Liver (tissue), 9 donors: ENCODE results near the gene SNRNP48. TPM values are rescaled to one million over a fixed set of nuclear protein-coding genes. Genes with fewer than 3 reads are reported as not detected.

ENCODE experiments used
- DNase-seq: peaks from one replicate; pipeline ENCODE4 v3.0.0-alpha.2; 2017; ENCODE audit warnings: low spot score
- H3K27ac ChIP-seq, 2 donors: one replicate each; pipeline ENCODE4 v1.7.0; 2013; ENCODE audit warnings: inconsistent platforms in 2 of 2, low read length in 2 of 2, control low read depth in 1 of 2, low read depth in 1 of 2, mild to moderate bottlenecking in 1 of 2
- H3K27me3 ChIP-seq, 4 donors: one replicate each; pipeline versions ENCODE4 v1.6.1 to v1.7.0; 2013; ENCODE audit warnings: low read length in 3 of 4, inconsistent platforms in 1 of 4, mild to moderate bottlenecking in 1 of 4, moderate library complexity in 1 of 4; ENCODE audit not compliant: control insufficient read depth in 4 of 4, insufficient read depth in 4 of 4
- H3K36me3 ChIP-seq, 4 donors: one replicate each; pipeline versions ENCODE4 v1.6.1 to v1.7.0; 2013; ENCODE audit warnings: low read length in 3 of 4, mild to moderate bottlenecking in 3 of 4, low read depth in 1 of 4, moderate library complexity in 1 of 4; ENCODE audit not compliant: control insufficient read depth in 4 of 4, insufficient read depth in 3 of 4
- H3K4me1 ChIP-seq, 4 donors: one replicate each; pipeline versions ENCODE4 v1.6.1 to v1.7.0; 2013; ENCODE audit warnings: low read length in 3 of 4, mild to moderate bottlenecking in 3 of 4, moderate library complexity in 1 of 4; ENCODE audit not compliant: control insufficient read depth in 4 of 4, insufficient read depth in 4 of 4
- H3K4me3 ChIP-seq, 3 donors: one replicate each; pipeline versions ENCODE4 v1.6.1 to v1.7.0; 2013; ENCODE audit warnings: low read length in 3 of 3, control low read depth in 1 of 3, low read depth in 1 of 3, mild to moderate bottlenecking in 1 of 3
- H3K9ac ChIP-seq, 2 donors: one replicate each; pipeline ENCODE4 v1.7.0; 2013; ENCODE audit warnings: low read length in 2 of 2, mild to moderate bottlenecking in 2 of 2, moderate library complexity in 2 of 2, control low read depth in 1 of 2, low read depth in 1 of 2
- H3K9me3 ChIP-seq, 4 donors: one replicate each; pipeline versions ENCODE4 v1.6.1 to v1.7.0; 2013; ENCODE audit warnings: low read length in 3 of 4; ENCODE audit not compliant: control insufficient read depth in 4 of 4
- EGR1 ChIP-seq, 2 donors: IDR thresholded peaks; 2 replicates each; pipeline ENCODE4 v1.6.1; 2016 to 2018; ENCODE audit warnings: antibody characterized with exemption in 2 of 2, low read depth in 2 of 2
- FOXA1 ChIP-seq: IDR thresholded peaks from 2 replicates; pipeline ENCODE4 v1.6.1; 2016; ENCODE audit warnings: antibody characterized with exemption
- FOXA2 ChIP-seq: IDR thresholded peaks from 2 replicates; pipeline ENCODE4 v1.6.1; 2016; ENCODE audit warnings: antibody characterized with exemption
- GABPA ChIP-seq, 2 donors: IDR thresholded peaks in 1 of 2; conservative IDR thresholded peaks in 1 of 2; 2 replicates each; pipeline ENCODE4 v1.6.1; 2016; ENCODE audit warnings: antibody characterized with exemption in 2 of 2, mild to moderate bottlenecking in 1 of 2, moderate library complexity in 1 of 2
- HNF4A ChIP-seq, 2 donors: conservative IDR thresholded peaks; 2 replicates each; pipeline ENCODE4 v1.6.1; 2016; ENCODE audit warnings: antibody characterized with exemption in 2 of 2, mild to moderate bottlenecking in 2 of 2
- HNF4G ChIP-seq: IDR thresholded peaks from 2 replicates; pipeline ENCODE4 v1.6.1; 2016; ENCODE audit warnings: antibody characterized with exemption
- JUND ChIP-seq, 2 donors: IDR thresholded peaks; 2 replicates each; pipeline ENCODE4 v1.6.1; 2016; ENCODE audit warnings: antibody characterized with exemption in 2 of 2
- NR2F2 ChIP-seq: IDR thresholded peaks from 2 replicates; pipeline ENCODE4 v1.6.1; 2016; ENCODE audit warnings: antibody characterized with exemption
- RAD21 ChIP-seq, 2 donors: IDR thresholded peaks; 2 replicates each; pipeline ENCODE4 v1.6.1; 2016; ENCODE audit warnings: antibody characterized with exemption in 2 of 2, mild to moderate bottlenecking in 2 of 2
- RXRA ChIP-seq, 2 donors: IDR thresholded peaks; 2 replicates each; pipeline ENCODE4 v1.6.1; 2017 to 2018; ENCODE audit warnings: antibody characterized with exemption in 2 of 2, mild to moderate bottlenecking in 1 of 2
- SP1 ChIP-seq: IDR thresholded peaks from 2 replicates; pipeline ENCODE4 v1.6.1; 2018; ENCODE audit warnings: antibody characterized with exemption, mild to moderate bottlenecking
- TAF1 ChIP-seq: conservative IDR thresholded peaks from 2 replicates; pipeline ENCODE4 v1.6.1; 2016; ENCODE audit warnings: antibody characterized with exemption, mild to moderate bottlenecking
- YY1 ChIP-seq: IDR thresholded peaks from 2 replicates; pipeline ENCODE4 v1.6.1; 2016; ENCODE audit warnings: antibody characterized with exemption, mild to moderate bottlenecking
- WGBS: extraction: QIAGEN DNeasy Blood & Tissue Kit; methylation state at CpG from one replicate; pipeline ENCODE4 v1.1.7; 2013; 5-methylcytosine and 5-hydroxymethylcytosine counted together
- polyA plus RNA-seq, 2 donors: library from polyadenylated mRNA; stranded (reverse) in 1 of 2; unstranded in 1 of 2; fragments of 200-250 nt in 1 of 2; fragments of >200 nt in 1 of 2; fragmentation: Nextera tagmentation in 1 of 2; extraction: Ambion mirVana in 1 of 2; gene quantifications; one replicate each; pipeline versions ENCODE4 v1.2.1 to v1.2.3, GENCODE V29; 2013 to 2015
- total RNA-seq, 2 donors: library from RNA; depleted of rRNA; stranded (reverse); fragments of >200 nt; gene quantifications; one replicate each; pipeline ENCODE4 v1.2.3, GENCODE V29; 2014
- TF ChIP-seq, protein P1 (sequence below): IDR thresholded peaks from 2 replicates; pipeline ENCODE4 v1.6.1; 2016; ENCODE audit warnings: antibody characterized with exemption
- TF ChIP-seq, protein P2 (sequence below): IDR thresholded peaks from 2 replicates; pipeline ENCODE4 v1.6.1; 2016; ENCODE audit warnings: antibody characterized with exemption, mild to moderate bottlenecking
- TF ChIP-seq, protein P3 (sequence below): IDR thresholded peaks from 2 replicates; pipeline ENCODE4 v1.6.1; 2016; ENCODE audit warnings: antibody characterized with exemption
- TF ChIP-seq, protein P4 (sequence below): fragments of 150-350 bp; IDR thresholded peaks from 2 replicates; pipeline ENCODE4 v1.5.1; 2017; ENCODE audit warnings: improper control_type of control experiment, low read depth, low read length; ENCODE audit not compliant: missing input control
- donor health status: healthy.
- donor health status: healthy.
- donor health status: healthy.
- donor health status: healthy.
- donor health status: healthy.

SNRNP48 gene
- total and polyA plus RNA-seq, 4 donors, result 5.0 to 9.7 (median 8.4) TPM

DNA sequence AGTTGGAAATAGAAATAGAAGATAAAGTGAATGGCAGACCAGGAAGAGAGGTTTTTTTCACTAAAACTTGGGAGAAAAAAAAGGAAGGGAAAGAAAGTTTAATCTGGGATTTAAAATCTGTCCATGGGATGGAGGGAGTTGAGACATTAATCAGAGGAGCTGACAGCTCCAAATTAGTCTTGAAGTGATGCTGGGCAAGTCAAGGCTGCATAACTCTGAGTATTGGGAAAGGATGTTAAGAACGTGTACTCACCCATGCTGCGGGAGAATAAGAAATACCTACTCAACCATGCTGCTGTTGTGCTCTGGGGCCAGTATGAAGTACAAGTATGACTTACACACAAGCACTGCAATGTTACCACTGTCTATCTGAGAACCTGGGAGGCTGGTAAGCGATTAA lies 47.5 kb downstream of the SNRNP48 start:
- TF ChIP-seq JUND (IDR thresholded peaks at IDR 0.05), result no peak
- TF ChIP-seq, protein P1, sequence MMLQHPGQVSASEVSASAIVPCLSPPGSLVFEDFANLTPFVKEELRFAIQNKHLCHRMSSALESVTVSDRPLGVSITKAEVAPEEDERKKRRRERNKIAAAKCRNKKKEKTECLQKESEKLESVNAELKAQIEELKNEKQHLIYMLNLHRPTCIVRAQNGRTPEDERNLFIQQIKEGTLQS, result no peak
- TF ChIP-seq SP1, result no peak
- TF ChIP-seq, protein P2, sequence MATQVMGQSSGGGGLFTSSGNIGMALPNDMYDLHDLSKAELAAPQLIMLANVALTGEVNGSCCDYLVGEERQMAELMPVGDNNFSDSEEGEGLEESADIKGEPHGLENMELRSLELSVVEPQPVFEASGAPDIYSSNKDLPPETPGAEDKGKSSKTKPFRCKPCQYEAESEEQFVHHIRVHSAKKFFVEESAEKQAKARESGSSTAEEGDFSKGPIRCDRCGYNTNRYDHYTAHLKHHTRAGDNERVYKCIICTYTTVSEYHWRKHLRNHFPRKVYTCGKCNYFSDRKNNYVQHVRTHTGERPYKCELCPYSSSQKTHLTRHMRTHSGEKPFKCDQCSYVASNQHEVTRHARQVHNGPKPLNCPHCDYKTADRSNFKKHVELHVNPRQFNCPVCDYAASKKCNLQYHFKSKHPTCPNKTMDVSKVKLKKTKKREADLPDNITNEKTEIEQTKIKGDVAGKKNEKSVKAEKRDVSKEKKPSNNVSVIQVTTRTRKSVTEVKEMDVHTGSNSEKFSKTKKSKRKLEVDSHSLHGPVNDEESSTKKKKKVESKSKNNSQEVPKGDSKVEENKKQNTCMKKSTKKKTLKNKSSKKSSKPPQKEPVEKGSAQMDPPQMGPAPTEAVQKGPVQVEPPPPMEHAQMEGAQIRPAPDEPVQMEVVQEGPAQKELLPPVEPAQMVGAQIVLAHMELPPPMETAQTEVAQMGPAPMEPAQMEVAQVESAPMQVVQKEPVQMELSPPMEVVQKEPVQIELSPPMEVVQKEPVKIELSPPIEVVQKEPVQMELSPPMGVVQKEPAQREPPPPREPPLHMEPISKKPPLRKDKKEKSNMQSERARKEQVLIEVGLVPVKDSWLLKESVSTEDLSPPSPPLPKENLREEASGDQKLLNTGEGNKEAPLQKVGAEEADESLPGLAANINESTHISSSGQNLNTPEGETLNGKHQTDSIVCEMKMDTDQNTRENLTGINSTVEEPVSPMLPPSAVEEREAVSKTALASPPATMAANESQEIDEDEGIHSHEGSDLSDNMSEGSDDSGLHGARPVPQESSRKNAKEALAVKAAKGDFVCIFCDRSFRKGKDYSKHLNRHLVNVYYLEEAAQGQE, result no peak
- no peak for TF ChIP-seq RXRA (IDR thresholded peaks at IDR 0.05)
- 94% methylated on average over 3 of the region's 3 CpGs for WGBS
- no peak overlapping the region for H3K9ac ChIP-seq

DNA sequence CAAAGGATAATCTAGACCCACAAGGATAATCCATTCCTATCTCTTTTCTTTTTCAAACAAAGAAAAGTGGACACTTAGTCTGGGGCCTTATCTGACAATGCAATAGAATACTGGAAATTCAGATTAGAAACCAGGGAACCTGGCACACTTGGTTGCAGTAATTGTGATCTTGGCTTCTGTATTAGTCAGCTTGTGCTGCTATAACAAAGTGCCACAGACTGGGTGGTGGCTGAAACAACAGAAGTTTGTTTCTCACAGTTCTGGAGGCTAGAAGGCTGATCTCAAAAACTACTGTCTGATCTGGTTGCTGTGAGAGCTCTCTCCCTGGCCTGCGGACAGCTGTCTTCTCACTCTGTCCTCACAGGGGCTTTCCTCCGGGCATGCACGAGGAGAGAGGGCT lies 49.4 kb downstream of the SNRNP48 start:
- Histone ChIP-seq H3K27me3 (no peaks in the 10 kb centered on the region), H3K9ac (no peak overlapping the region), H3K9me3 (no peaks in the 10 kb centered on the region), H3K27ac (no peak overlapping the region), H3K36me3 (no peaks in the 10 kb centered on the region), H3K4me3 (no peak overlapping the region), H3K4me1 (no peaks in the 10 kb centered on the region)
- DNase-seq, result no peak
- TF ChIP-seq YY1, result no peak
- TF ChIP-seq FOXA2, result no peak
- TF ChIP-seq FOXA1, result no peak
- TF ChIP-seq RAD21 (IDR thresholded peaks at IDR 0.05), result no peak
- TF ChIP-seq JUND (IDR thresholded peaks at IDR 0.05), result no peak
- TF ChIP-seq HNF4A (conservative IDR thresholded peaks at IDR 0.05), result no peak
- 96% methylated on average over 3 of the region's 3 CpGs for WGBS

More for the DNA sequence above, 47.5 kb downstream of the SNRNP48 start:
- DNase-seq, result no peak
- Histone ChIP-seq H3K4me3 (no peak overlapping the region), H3K27ac (no peak overlapping the region), H3K36me3 (no peaks in the 10 kb centered on the region), H3K4me1 (no peaks in the 10 kb centered on the region), H3K9me3 (no peaks in the 10 kb centered on the region), H3K27me3 (no peaks in the 10 kb centered on the region)

DNA sequence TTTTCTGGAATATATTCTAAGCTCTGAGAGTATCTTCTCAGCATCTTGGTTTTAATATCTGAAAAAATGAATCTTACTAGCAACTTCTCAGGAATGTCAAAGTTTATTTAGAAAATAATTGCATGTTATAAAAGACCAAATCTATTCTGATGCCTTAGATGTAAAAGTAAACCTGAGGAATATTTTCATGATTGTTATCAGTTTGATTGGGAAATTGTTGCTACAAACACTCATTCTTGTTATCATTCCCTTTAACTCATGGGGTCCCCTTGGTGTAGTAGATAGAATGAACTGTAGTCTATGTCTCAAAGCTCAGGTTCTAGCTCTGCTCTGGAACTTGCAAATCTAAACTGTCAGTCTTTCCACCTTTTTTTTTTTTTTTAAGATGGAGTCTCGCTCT lies 50.0 kb downstream of the SNRNP48 start:
- 100% methylated on average over 1 of the region's 1 CpG for WGBS

More for the DNA sequence above, 50.0 kb downstream of the SNRNP48 start:
- DNase-seq, result no peak
- Histone ChIP-seq H3K27me3 (no peaks in the 10 kb centered on the region), H3K27ac (no peak overlapping the region), H3K36me3 (no peaks in the 10 kb centered on the region), H3K4me1 (no peaks in the 10 kb centered on the region), H3K9me3 (no peaks in the 10 kb centered on the region), H3K4me3 (no peak overlapping the region), H3K9ac (no peak overlapping the region)
- TF ChIP-seq RXRA (IDR thresholded peaks at IDR 0.05) (no peak), GABPA (IDR thresholded peaks at IDR 0.05 in 1 of 2, conservative IDR thresholded peaks at IDR 0.05 in 1 of 2) (no peak), TAF1 (no peak), EGR1 (IDR thresholded peaks at IDR 0.05; ENCODE audit: low read depth in 2 of 2) (no peak), NR2F2 (no peak), HNF4G (no peak), SP1 (no peak)
- TF ChIP-seq, protein P3, sequence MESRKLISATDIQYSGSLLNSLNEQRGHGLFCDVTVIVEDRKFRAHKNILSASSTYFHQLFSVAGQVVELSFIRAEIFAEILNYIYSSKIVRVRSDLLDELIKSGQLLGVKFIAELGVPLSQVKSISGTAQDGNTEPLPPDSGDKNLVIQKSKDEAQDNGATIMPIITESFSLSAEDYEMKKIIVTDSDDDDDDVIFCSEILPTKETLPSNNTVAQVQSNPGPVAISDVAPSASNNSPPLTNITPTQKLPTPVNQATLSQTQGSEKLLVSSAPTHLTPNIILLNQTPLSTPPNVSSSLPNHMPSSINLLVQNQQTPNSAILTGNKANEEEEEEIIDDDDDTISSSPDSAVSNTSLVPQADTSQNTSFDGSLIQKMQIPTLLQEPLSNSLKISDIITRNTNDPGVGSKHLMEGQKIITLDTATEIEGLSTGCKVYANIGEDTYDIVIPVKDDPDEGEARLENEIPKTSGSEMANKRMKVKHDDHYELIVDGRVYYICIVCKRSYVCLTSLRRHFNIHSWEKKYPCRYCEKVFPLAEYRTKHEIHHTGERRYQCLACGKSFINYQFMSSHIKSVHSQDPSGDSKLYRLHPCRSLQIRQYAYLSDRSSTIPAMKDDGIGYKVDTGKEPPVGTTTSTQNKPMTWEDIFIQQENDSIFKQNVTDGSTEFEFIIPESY, result no peak
- TF ChIP-seq, protein P2, result no peak
- TF ChIP-seq, protein P1, result no peak
- TF ChIP-seq, protein P4, sequence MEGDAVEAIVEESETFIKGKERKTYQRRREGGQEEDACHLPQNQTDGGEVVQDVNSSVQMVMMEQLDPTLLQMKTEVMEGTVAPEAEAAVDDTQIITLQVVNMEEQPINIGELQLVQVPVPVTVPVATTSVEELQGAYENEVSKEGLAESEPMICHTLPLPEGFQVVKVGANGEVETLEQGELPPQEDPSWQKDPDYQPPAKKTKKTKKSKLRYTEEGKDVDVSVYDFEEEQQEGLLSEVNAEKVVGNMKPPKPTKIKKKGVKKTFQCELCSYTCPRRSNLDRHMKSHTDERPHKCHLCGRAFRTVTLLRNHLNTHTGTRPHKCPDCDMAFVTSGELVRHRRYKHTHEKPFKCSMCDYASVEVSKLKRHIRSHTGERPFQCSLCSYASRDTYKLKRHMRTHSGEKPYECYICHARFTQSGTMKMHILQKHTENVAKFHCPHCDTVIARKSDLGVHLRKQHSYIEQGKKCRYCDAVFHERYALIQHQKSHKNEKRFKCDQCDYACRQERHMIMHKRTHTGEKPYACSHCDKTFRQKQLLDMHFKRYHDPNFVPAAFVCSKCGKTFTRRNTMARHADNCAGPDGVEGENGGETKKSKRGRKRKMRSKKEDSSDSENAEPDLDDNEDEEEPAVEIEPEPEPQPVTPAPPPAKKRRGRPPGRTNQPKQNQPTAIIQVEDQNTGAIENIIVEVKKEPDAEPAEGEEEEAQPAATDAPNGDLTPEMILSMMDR, result no peak
